Gastrocnemius medialis (tissue), 4 donors: ENCODE data around the gene ABCC4. TPM values are rescaled to one million over a fixed set of nuclear protein-coding genes. Genes with fewer than 3 reads are reported as not detected.
A peak's percentile ranks its signal among the peaks of the same experiment; 100 is the strongest.
"Not testable (repeated sequence)": the region's sequence is repeated elsewhere in the genome, so short reads cannot be mapped to it uniquely, and the experiment has no call there.

Experiments used
- ATAC-seq, 2 donors: fragments of 150-250 bp; one replicate each; pipeline ENCODE4 v1.9.1; 2016
- DNase-seq, 2 donors: peaks; one replicate each; pipeline ENCODE4 v3.0.0-alpha.2; 2019
- H3K27ac ChIP-seq, 4 donors: fragments of 200-600 bp; sonication (generic); 1 replicate in 1 of 4; 2 replicates in 3 of 4; pipeline ENCODE4 v1.5.1; 2016 to 2018; ENCODE audit warnings: mild to moderate bottlenecking in 2 of 4, moderate library complexity in 1 of 4
- H3K27me3 ChIP-seq, 3 donors: fragments of 200-600 bp; sonication (generic) in 2 of 3; 1 replicate in 1 of 3; 2 replicates in 2 of 3; pipeline versions ENCODE4 v1.5.1 to v1.6.0; 2016 to 2019; ENCODE audit warnings: mild to moderate bottlenecking in 1 of 3, moderate library complexity in 1 of 3
- H3K36me3 ChIP-seq, 2 donors: fragments of 200-600 bp; sonication (generic) in 1 of 2; one replicate each; pipeline ENCODE4 v1.5.1; 2017 to 2018
- H3K4me1 ChIP-seq, 2 donors: fragments of 200-600 bp; sonication (generic) in 1 of 2; one replicate each; pipeline ENCODE4 v1.5.1; 2016 to 2017; ENCODE audit warnings: mild to moderate bottlenecking in 2 of 2
- H3K4me3 ChIP-seq, 4 donors: fragments of 200-600 bp; sonication (generic) in 3 of 4; 1 replicate in 1 of 4; 2 replicates in 3 of 4; pipeline ENCODE4 v1.5.1; 2016 to 2019; ENCODE audit warnings: mild to moderate bottlenecking in 2 of 4
- H3K9me3 ChIP-seq, 3 donors: fragments of 200-600 bp; sonication (generic) in 2 of 3; 1 replicate in 1 of 3; 2 replicates in 2 of 3; pipeline ENCODE4 v1.5.1; 2016 to 2019
- CTCF ChIP-seq, 5 experiments: fragments of 450-650 bp in 3 of 5; fragments of 200-600 bp in 2 of 5; sonication (generic) in 2 of 5; IDR thresholded peaks in 4 of 5; conservative IDR thresholded peaks in 1 of 5; 1 replicate in 4 of 5; 2 replicates in 1 of 5; pipeline ENCODE4 v1.5.1; 2016 to 2019; ENCODE audit warnings: antibody characterized with exemption in 5 of 5, mild to moderate bottlenecking in 3 of 5, moderate library complexity in 3 of 5
- POLR2A ChIP-seq, 2 donors: fragments of 450-650 bp; IDR thresholded peaks; one replicate each; pipeline ENCODE4 v1.6.1; 2017; ENCODE audit warnings: antibody characterized with exemption in 2 of 2, mild to moderate bottlenecking in 2 of 2, moderate library complexity in 2 of 2
- in situ Hi-C, 4 donors: fragments of 200-750 bp; cut with MboI; loops; one replicate each; pipeline versions ENCODE4 v1.15.0 to v1.8.0; 2017; ENCODE audit warnings: low sequenced_read_pairs in 4 of 4
- intact Hi-C: fragments of 100-400 bp; cut with DNase I; formaldehyde crosslinking; loops from one replicate; pipeline ENCODE4 v1.15.1; 2023; ENCODE audit warnings: low total_unique reads
- total RNA-seq, 4 donors: library from RNA; depleted of rRNA; stranded (reverse); fragments of >200 nt; gene quantifications; one replicate each; pipeline versions ENCODE4 v1.1.0 to v1.2.3, GENCODE V29; 2016

ABCC4 gene
- total RNA-seq, 4 donors from 2014 or later = 5.4 to 16.2 (median 11.9) TPM

DNA sequence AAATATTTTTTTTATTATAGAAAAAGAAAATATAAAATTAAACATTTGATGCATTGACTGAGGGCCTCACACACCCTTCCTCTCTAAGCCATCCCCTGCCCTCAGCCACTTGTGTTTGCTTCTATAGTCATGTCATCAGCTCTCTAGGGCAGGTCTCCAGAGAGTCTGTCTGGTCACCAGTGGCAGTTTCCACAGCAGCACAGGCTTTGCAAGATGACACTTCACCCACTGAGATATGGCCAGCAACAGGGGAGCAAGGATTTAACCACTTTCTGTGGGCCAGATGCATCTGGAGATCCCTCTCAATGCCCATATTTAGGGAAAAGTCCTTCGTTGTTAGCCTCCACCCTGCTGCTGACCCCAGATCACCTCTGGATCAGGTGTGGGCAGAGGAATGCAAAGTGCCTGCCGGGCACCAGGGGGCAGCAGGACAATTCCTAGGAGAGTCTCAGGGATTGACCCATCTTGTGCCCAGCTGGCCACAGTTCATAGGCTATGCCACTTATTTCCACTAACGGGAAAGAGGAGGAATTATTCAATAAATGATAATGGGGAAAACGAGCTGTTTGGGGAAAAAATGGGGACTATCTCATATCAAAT is 4.8 kb downstream of the ABCC4 start:
- in situ Hi-C loops = loop anchor here (5.0 to 10.0 kb wide), 4 partner anchors 86 to 102 kb away; no protein-coding TSS in a partner anchor
- H3K27me3 ChIP-seq = no peaks in the 10 kb centered on the region
- DNase-seq (peak; percentile 42 to 75), ATAC-seq (peak; percentile 44 to 66)
- no peaks in the 10 kb centered on the region for H3K9me3 ChIP-seq
- H3K36me3 ChIP-seq = no peaks in the 10 kb centered on the region
- intact Hi-C loops = loop anchor here (1.0 to 2.0 kb wide), 3 partner anchors 84 to 108 kb away; no protein-coding TSS in a partner anchor
- no peak overlapping the region for H3K4me3 ChIP-seq
- TF ChIP-seq POLR2A (IDR thresholded peaks at IDR 0.05) = no peak
- TF ChIP-seq CTCF (IDR thresholded peaks at IDR 0.05 in 4 of 5, conservative IDR thresholded peaks at IDR 0.05 in 1 of 5) = peak; percentile 76 to 86 (median 82)
- peaks cover 8 to 16% of the 10 kb centered on the region in 2 donors for H3K4me1 ChIP-seq
- peak overlapping the region in 3 of 4 donors; percentile 52 to 84 (median 52) for H3K27ac ChIP-seq

GRCh38 chr13:95295026-95295425 is 6.2 kb downstream of the ABCC4 start:
- Histone ChIP-seq H3K9me3 (no peaks in the 10 kb centered on the region), H3K4me1 (peaks cover 1 to 13% of the 10 kb centered on the region in 2 donors), H3K36me3 (no peaks in the 10 kb centered on the region), H3K27ac (no peak overlapping the region), H3K4me3 (no peak overlapping the region), H3K27me3 (no peaks in the 10 kb centered on the region)
- ATAC-seq = no peak
- in situ Hi-C loops (loop anchor here (5.0 to 10.0 kb wide), 4 partner anchors 87 to 100 kb away; no protein-coding TSS in a partner anchor), intact Hi-C loops (no loop called here)
- no peak for DNase-seq
- TF ChIP-seq CTCF (IDR thresholded peaks at IDR 0.05 in 4 of 5, conservative IDR thresholded peaks at IDR 0.05 in 1 of 5) (no peak), POLR2A (IDR thresholded peaks at IDR 0.05) (no peak)

- intact Hi-C loops (no loop called here), in situ Hi-C loops (loop anchor here in 3 of 4 donors (5.0 to 10.0 kb wide), 4 partner anchors 90 to 102 kb away; no protein-coding TSS in a partner anchor)
- TF ChIP-seq POLR2A (IDR thresholded peaks at IDR 0.05) (no peak), CTCF (IDR thresholded peaks at IDR 0.05 in 4 of 5, conservative IDR thresholded peaks at IDR 0.05 in 1 of 5) (no peak)
Observed at GRCh38 chr13:95292622-95293021, 8.6 kb downstream of the ABCC4 start.

DNA sequence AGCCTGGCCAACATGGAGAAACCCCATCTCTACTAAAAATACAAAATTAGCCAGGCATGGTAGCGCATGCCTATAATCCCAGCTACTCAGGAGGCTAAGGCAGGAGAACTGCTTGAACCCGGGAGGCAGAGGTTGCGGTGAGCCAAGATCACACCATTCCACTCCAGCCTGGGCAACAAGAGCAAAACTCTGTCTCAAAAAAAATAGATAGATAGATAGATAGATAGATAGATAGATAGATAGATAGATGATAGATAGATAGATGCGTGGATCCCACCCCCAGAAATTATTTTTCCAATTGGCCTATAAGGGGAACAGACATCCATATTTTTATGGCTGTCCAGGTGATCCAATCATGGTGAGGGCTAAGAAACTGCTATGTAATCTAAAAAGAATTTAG is 11.3 kb downstream of the ABCC4 start:
- H3K9me3 ChIP-seq, H3K27ac ChIP-seq, intact Hi-C loops, H3K27me3 ChIP-seq, H3K4me3 ChIP-seq, ATAC-seq, H3K36me3 ChIP-seq, DNase-seq, H3K4me1 ChIP-seq: not testable (repeated sequence)
- in situ Hi-C loops = loop anchor here in 3 of 4 donors (5.0 to 10.0 kb wide), 4 partner anchors 92 to 105 kb away; no protein-coding TSS in a partner anchor

More at GRCh38 chr13:95292622-95293021, 8.6 kb downstream of the ABCC4 start:
- Histone ChIP-seq H3K4me1 (peaks cover 0 to 12% of the 10 kb centered on the region in 2 donors), H3K27ac (no peak overlapping the region), H3K9me3 (no peaks in the 10 kb centered on the region), H3K4me3 (no peak overlapping the region), H3K36me3 (no peaks in the 10 kb centered on the region), H3K27me3 (no peaks in the 10 kb centered on the region)
- DNase-seq (no peak), ATAC-seq (no peak)

DNA sequence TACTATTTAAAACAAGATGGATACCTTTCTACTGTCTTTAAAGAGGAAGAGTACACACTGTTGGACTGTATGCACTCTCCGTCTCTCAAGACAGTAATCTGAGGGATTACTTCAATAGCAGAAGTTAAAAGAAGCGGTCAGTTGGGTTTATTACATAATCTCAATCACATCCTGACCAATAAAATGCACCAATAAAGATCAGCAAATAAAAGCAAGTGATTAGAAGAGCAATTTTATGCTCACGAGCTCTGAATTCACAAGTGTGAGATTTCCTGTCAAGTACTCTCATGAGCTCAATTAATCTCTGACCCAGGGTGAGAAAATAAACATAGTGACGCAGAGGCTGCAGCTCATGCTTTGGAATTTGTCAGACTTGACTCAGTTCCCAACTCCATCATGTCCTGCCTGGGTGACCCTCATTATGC is 12.2 kb downstream of the ABCC4 start:
- Histone ChIP-seq H3K9me3 (no peaks in the 10 kb centered on the region), H3K36me3 (no peaks in the 10 kb centered on the region), H3K4me1 (peaks cover 0 to 4% of the 10 kb centered on the region in 2 donors), H3K4me3 (no peak overlapping the region), H3K27me3 (no peaks in the 10 kb centered on the region), H3K27ac (no peak overlapping the region)
- TF ChIP-seq POLR2A (IDR thresholded peaks at IDR 0.05) (no peak), CTCF (IDR thresholded peaks at IDR 0.05 in 4 of 5, conservative IDR thresholded peaks at IDR 0.05 in 1 of 5) (no peak)
- intact Hi-C loops = no loop called here
- ATAC-seq (no peak), DNase-seq (no peak)
- in situ Hi-C loops = no loop called here
